Measurements from ENCODE around the gene FRS2.
A peak's percentile ranks its signal among the peaks of the same experiment; 100 is the strongest.

FRS2 gene

DNA sequence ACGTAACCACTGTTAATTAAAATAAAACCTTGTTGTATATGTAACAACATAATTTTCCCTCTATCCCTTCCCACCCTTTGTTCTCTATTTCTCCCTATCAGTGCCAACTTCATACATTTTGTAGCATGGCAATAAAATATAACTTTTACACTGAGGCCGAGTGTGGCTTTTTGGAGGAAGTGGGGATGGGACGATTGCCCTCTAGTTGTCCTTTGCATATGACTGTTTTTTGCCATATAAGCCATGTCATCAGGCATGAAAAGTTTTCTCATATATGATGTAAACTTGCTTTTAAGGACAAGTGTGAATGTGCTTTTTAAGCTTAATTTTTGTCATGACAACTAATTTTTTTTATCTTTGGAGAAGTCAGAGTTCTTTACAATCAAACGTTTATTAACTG is 108.8 kb downstream of the FRS2 start:
- Histone ChIP-seq H3K9ac (ENCODE audit: low read length) (no peak overlapping the region), H2BK12ac (ENCODE audit: low read length in 2 of 2) (no peak overlapping the region), H4K91ac (ENCODE audit: low read length) (no peak overlapping the region), H3K79me1 (replicated peaks; ENCODE audit: low read length, poor library complexity, severe bottlenecking) (peaks cover 6% of the 10 kb centered on the region), H3K27ac (ENCODE audit: low read length, poor library complexity, severe bottlenecking) (no peak overlapping the region), H3K4me2 (ENCODE audit: low read length, poor library complexity, severe bottlenecking) (no peak overlapping the region), H3K4ac (ENCODE audit: low read depth in 1 of 2, low read length in 2 of 2) (no peak overlapping the region), H3K14ac (ENCODE audit: low read length in 2 of 2) (no peak overlapping the region), H2AK5ac (ENCODE audit: low read length, severe bottlenecking) (no peak overlapping the region), H3K9me3 (ENCODE audit: control insufficient read depth, low read length) (no peaks in the 10 kb centered on the region), H3K27me3 (ENCODE audit: control insufficient read depth in 1 of 2, insufficient read depth in 1 of 2, low read length in 2 of 2) (no peaks in the 10 kb centered on the region), H2BK15ac (ENCODE audit: low read depth, poor library complexity, severe bottlenecking) (no peak overlapping the region), H2BK5ac (ENCODE audit: low read depth, low read length, poor library complexity, severe bottlenecking) (no peak overlapping the region), H3K18ac (ENCODE audit: low read depth in 1 of 2, low read length in 2 of 2) (no peak overlapping the region), H4K8ac (ENCODE audit: low read length) (no peak overlapping the region), H2BK120ac (ENCODE audit: low read depth, low read length) (no peak overlapping the region), H3K36me3 (ENCODE audit: control insufficient read depth in 1 of 2, insufficient read depth in 2 of 2, low read depth in 1 of 2, low read length in 2 of 2) (peaks cover 5 to 37% of the 10 kb centered on the region in 2 experiments), H3K4me3 (ENCODE audit: insufficient read depth in 1 of 2, low read depth in 1 of 2, low read length in 2 of 2) (no peak overlapping the region), H3K23ac (ENCODE audit: low read length in 2 of 2) (no peak overlapping the region), H2AFZ (ENCODE audit: low read depth, low read length) (no peak overlapping the region), H3K4me1 (ENCODE audit: control insufficient read depth, insufficient read depth, low read depth, low read length) (no peaks in the 10 kb centered on the region)
- 93% methylated on average over 2 of the region's 4 CpGs for WGBS
- no peak for DNase-seq

DNA sequence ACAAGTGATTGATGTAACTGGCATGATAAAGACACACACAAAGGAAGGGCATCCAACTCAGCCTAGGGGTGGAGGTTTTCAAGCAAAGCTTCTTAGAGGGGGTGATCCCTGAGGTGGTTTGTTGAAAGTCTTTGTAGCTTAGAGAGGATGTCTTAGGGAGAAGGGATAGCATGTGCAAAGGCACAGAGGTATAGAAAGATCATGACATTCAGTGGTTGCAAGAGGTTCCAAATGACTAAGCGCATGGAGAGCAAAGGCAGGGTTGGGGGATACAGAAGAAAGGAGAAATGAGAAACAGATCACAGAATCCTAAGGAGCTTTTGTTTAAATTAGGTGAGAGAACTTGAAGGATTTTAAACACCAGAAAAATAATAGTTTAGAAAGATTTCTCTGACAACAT is 109.9 kb downstream of the FRS2 start:
- H3K4me3 ChIP-seq (ENCODE audit: insufficient read depth in 1 of 2, low read depth in 1 of 2, low read length in 2 of 2): no peak overlapping the region
- H3K9ac ChIP-seq (ENCODE audit: low read length): no peak overlapping the region
- no peak overlapping the region for H3K23ac ChIP-seq (ENCODE audit: low read length in 2 of 2)
- no peaks in the 10 kb centered on the region for H3K27me3 ChIP-seq (ENCODE audit: control insufficient read depth in 1 of 2, insufficient read depth in 1 of 2, low read length in 2 of 2)
- H3K9me3 ChIP-seq (ENCODE audit: control insufficient read depth, low read length): no peaks in the 10 kb centered on the region
- no peak overlapping the region for H3K18ac ChIP-seq (ENCODE audit: low read depth in 1 of 2, low read length in 2 of 2)
- H2BK15ac ChIP-seq (ENCODE audit: low read depth, poor library complexity, severe bottlenecking): no peak overlapping the region
- no peak overlapping the region for H3K27ac ChIP-seq (ENCODE audit: low read length, poor library complexity, severe bottlenecking)
- H2AK5ac ChIP-seq (ENCODE audit: low read length, severe bottlenecking): no peak overlapping the region
- peaks cover 4% of the 10 kb centered on the region for H3K79me1 ChIP-seq (replicated peaks; ENCODE audit: low read length, poor library complexity, severe bottlenecking)
- no peak overlapping the region for H3K14ac ChIP-seq (ENCODE audit: low read length in 2 of 2)
- WGBS: 93% methylated on average over 1 of the region's 1 CpG
- H2AFZ ChIP-seq (ENCODE audit: low read depth, low read length): no peak overlapping the region
- H4K91ac ChIP-seq (ENCODE audit: low read length): no peak overlapping the region
- H2BK5ac ChIP-seq (ENCODE audit: low read depth, low read length, poor library complexity, severe bottlenecking): no peak overlapping the region
- H3K4me2 ChIP-seq (ENCODE audit: low read length, poor library complexity, severe bottlenecking): no peak overlapping the region
- DNase-seq: no peak
- no peaks in the 10 kb centered on the region for H3K4me1 ChIP-seq (ENCODE audit: control insufficient read depth, insufficient read depth, low read depth, low read length)
- H3K4ac ChIP-seq (ENCODE audit: low read depth in 1 of 2, low read length in 2 of 2): no peak overlapping the region
- no peak overlapping the region for H2BK120ac ChIP-seq (ENCODE audit: low read depth, low read length)
- peaks cover 2 to 27% of the 10 kb centered on the region in 2 experiments for H3K36me3 ChIP-seq (ENCODE audit: control insufficient read depth in 1 of 2, insufficient read depth in 2 of 2, low read depth in 1 of 2, low read length in 2 of 2)
- no peak overlapping the region for H2BK12ac ChIP-seq (ENCODE audit: low read length in 2 of 2)
- H4K8ac ChIP-seq (ENCODE audit: low read length): no peak overlapping the region

- H3K4ac ChIP-seq (ENCODE audit: low read depth in 1 of 2, low read length in 2 of 2): no peak overlapping the region
- H3K27ac ChIP-seq (ENCODE audit: low read length, poor library complexity, severe bottlenecking): no peak overlapping the region
- no peaks in the 10 kb centered on the region for H3K9me3 ChIP-seq (ENCODE audit: control insufficient read depth, low read length)
- H2BK120ac ChIP-seq (ENCODE audit: low read depth, low read length): no peak overlapping the region
- H2AK5ac ChIP-seq (ENCODE audit: low read length, severe bottlenecking): no peak overlapping the region
- H3K23ac ChIP-seq (ENCODE audit: low read length in 2 of 2): no peak overlapping the region
- H2BK15ac ChIP-seq (ENCODE audit: low read depth, poor library complexity, severe bottlenecking): no peak overlapping the region
- no peak overlapping the region for H3K4me3 ChIP-seq (ENCODE audit: insufficient read depth in 1 of 2, low read depth in 1 of 2, low read length in 2 of 2)
- no peak overlapping the region for H4K8ac ChIP-seq (ENCODE audit: low read length)
- no peak overlapping the region for H2AFZ ChIP-seq (ENCODE audit: low read depth, low read length)
- no peak overlapping the region for H3K9ac ChIP-seq (ENCODE audit: low read length)
- H3K4me1 ChIP-seq (ENCODE audit: control insufficient read depth, insufficient read depth, low read depth, low read length): no peaks in the 10 kb centered on the region
- H3K79me1 ChIP-seq (replicated peaks; ENCODE audit: low read length, poor library complexity, severe bottlenecking): peaks cover 2% of the 10 kb centered on the region
- H3K27me3 ChIP-seq (ENCODE audit: control insufficient read depth in 1 of 2, insufficient read depth in 1 of 2, low read length in 2 of 2): no peaks in the 10 kb centered on the region
- DNase-seq: no peak
- no peak overlapping the region for H4K91ac ChIP-seq (ENCODE audit: low read length)
- no peak overlapping the region for H2BK5ac ChIP-seq (ENCODE audit: low read depth, low read length, poor library complexity, severe bottlenecking)
- no peak overlapping the region for H3K14ac ChIP-seq (ENCODE audit: low read length in 2 of 2)
- H2BK12ac ChIP-seq (ENCODE audit: low read length in 2 of 2): no peak overlapping the region
- peaks cover 0 to 19% of the 10 kb centered on the region in 2 experiments for H3K36me3 ChIP-seq (ENCODE audit: control insufficient read depth in 1 of 2, insufficient read depth in 2 of 2, low read depth in 1 of 2, low read length in 2 of 2)
- no peak overlapping the region for H3K18ac ChIP-seq (ENCODE audit: low read depth in 1 of 2, low read length in 2 of 2)
- no peak overlapping the region for H3K4me2 ChIP-seq (ENCODE audit: low read length, poor library complexity, severe bottlenecking)
These were observed 113.0 kb downstream of the FRS2 start for GRCh38 chr12:69583203-69583602.

GRCh38 chr12:69585189-69586062 is 115.2 kb downstream of the FRS2 start, which contains the start of gene CCT2:
Gene CCT2, plus strand, starts transcription at chr12:69585459. Its CDS starts 63 bp downstream, at chr12:69585522.
- Histone ChIP-seq H3K4me2 (ENCODE audit: low read length, poor library complexity, severe bottlenecking) (peak within 1 kb of the TSS; percentile 29), H2BK120ac (ENCODE audit: low read depth, low read length) (no peak within 1 kb of the TSS), H2BK15ac (ENCODE audit: low read depth, poor library complexity, severe bottlenecking) (no peak within 1 kb of the TSS), H2BK12ac (ENCODE audit: low read length in 2 of 2) (no peak within 1 kb of the TSS), H2AFZ (ENCODE audit: low read depth, low read length) (peak within 1 kb of the TSS; percentile 99), H3K9ac (ENCODE audit: low read length) (peak within 1 kb of the TSS; percentile 99), H2AK5ac (ENCODE audit: low read length, severe bottlenecking) (no peak within 1 kb of the TSS), H4K91ac (ENCODE audit: low read length) (peak within 1 kb of the TSS; percentile 31), H3K36me3 (ENCODE audit: control insufficient read depth in 1 of 2, insufficient read depth in 2 of 2, low read depth in 1 of 2, low read length in 2 of 2) (peaks cover 6 to 39% of the 10 kb centered on the region in 2 experiments), H3K27me3 (ENCODE audit: control insufficient read depth in 1 of 2, insufficient read depth in 1 of 2, low read length in 2 of 2) (no peaks in the 10 kb centered on the region), H3K14ac (ENCODE audit: low read length in 2 of 2) (peak within 1 kb of the TSS in 1 of 2 experiments; percentile 99), H3K4ac (ENCODE audit: low read depth in 1 of 2, low read length in 2 of 2) (peak within 1 kb of the TSS; percentile 26 to 45), H4K8ac (ENCODE audit: low read length) (peak within 1 kb of the TSS; percentile 76), H3K23ac (ENCODE audit: low read length in 2 of 2) (peak within 1 kb of the TSS in 1 of 2 experiments; percentile 92), H3K4me1 (ENCODE audit: control insufficient read depth, insufficient read depth, low read depth, low read length) (no peaks in the 10 kb centered on the region), H3K4me3 (ENCODE audit: insufficient read depth in 1 of 2, low read depth in 1 of 2, low read length in 2 of 2) (peak within 1 kb of the TSS; percentile 84 to 100), H3K27ac (ENCODE audit: low read length, poor library complexity, severe bottlenecking) (peak within 1 kb of the TSS; percentile 62), H2BK5ac (ENCODE audit: low read depth, low read length, poor library complexity, severe bottlenecking) (peak within 1 kb of the TSS; percentile 36), H3K79me1 (replicated peaks; ENCODE audit: low read length, poor library complexity, severe bottlenecking) (peaks cover 8% of the 10 kb centered on the region), H3K9me3 (ENCODE audit: control insufficient read depth, low read length) (no peaks in the 10 kb centered on the region), H3K18ac (ENCODE audit: low read depth in 1 of 2, low read length in 2 of 2) (peak within 1 kb of the TSS; percentile 41 to 96)
- WGBS: under 1% methylated on average over 63 of the region's 63 CpGs
- DNase-seq: peak; percentile 96

Data from mesenchymal stem cell (in vitro differentiated cells and primary cell).